GM19023 (cell line): ENCODE data around the gene SKI.

Experiments used
- ATAC-seq: cut with Tn5 transposase; IDR thresholded peaks from one replicate; pipeline ENCODE4 v1.9.1; 2021; ENCODE audit warnings: mild to moderate bottlenecking, moderate library complexity; ENCODE audit not compliant: unreplicated experiment

The SKI gene

GRCh38 chr1:2335721-2336455 is 107.8 kb downstream of the SKI start:
- no peak for ATAC-seq

GRCh38 chr1:2336499-2336898 is 108.4 kb downstream of the SKI start:
- no peak for ATAC-seq

- no peak for ATAC-seq
Observed at GRCh38 chr1:2337081-2337480, 109.0 kb downstream of the SKI start.

GRCh38 chr1:2337501-2337900 is 109.4 kb downstream of the SKI start:
- no peak for ATAC-seq

GRCh38 chr1:2339206-2340085 is 111.3 kb downstream of the SKI start:
- no peak for ATAC-seq

- ATAC-seq: no peak
Observed at GRCh38 chr1:2340086-2340917, 112.2 kb downstream of the SKI start.

- ATAC-seq: no peak
Observed at GRCh38 chr1:2340918-2341254, 112.8 kb downstream of the SKI start.

GRCh38 chr1:2341706-2342383 is 113.7 kb downstream of the SKI start:
- ATAC-seq: no peak

- no peak for ATAC-seq
Observed at GRCh38 chr1:2342384-2343022, 114.4 kb downstream of the SKI start.

GRCh38 chr1:2343023-2343935 is 115.2 kb downstream of the SKI start:
- no peak for ATAC-seq

GRCh38 chr1:2344121-2344681 is 116.1 kb downstream of the SKI start:
- ATAC-seq: no peak

- ATAC-seq: no peak
Observed at GRCh38 chr1:2344744-2345296, 116.7 kb downstream of the SKI start.

- no peak for ATAC-seq
Observed at GRCh38 chr1:2345297-2346075, 117.4 kb downstream of the SKI start.

GRCh38 chr1:2346691-2347408 is 118.7 kb downstream of the SKI start:
- no peak for ATAC-seq

- no peak for ATAC-seq
Observed at GRCh38 chr1:2347409-2347785, 119.3 kb downstream of the SKI start.

GRCh38 chr1:2347896-2348295 is 119.8 kb downstream of the SKI start:
- no peak for ATAC-seq
